ENCODE data around the gene KLHL14.
"Not testable (repeated sequence)": the region's sequence is repeated elsewhere in the genome, so short reads cannot be mapped to it uniquely, and the experiment has no call there.

KLHL14 gene, protein sequence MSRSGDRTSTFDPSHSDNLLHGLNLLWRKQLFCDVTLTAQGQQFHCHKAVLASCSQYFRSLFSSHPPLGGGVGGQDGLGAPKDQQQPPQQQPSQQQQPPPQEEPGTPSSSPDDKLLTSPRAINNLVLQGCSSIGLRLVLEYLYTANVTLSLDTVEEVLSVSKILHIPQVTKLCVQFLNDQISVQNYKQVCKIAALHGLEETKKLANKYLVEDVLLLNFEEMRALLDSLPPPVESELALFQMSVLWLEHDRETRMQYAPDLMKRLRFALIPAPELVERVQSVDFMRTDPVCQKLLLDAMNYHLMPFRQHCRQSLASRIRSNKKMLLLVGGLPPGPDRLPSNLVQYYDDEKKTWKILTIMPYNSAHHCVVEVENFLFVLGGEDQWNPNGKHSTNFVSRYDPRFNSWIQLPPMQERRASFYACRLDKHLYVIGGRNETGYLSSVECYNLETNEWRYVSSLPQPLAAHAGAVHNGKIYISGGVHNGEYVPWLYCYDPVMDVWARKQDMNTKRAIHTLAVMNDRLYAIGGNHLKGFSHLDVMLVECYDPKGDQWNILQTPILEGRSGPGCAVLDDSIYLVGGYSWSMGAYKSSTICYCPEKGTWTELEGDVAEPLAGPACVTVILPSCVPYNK

DNA sequence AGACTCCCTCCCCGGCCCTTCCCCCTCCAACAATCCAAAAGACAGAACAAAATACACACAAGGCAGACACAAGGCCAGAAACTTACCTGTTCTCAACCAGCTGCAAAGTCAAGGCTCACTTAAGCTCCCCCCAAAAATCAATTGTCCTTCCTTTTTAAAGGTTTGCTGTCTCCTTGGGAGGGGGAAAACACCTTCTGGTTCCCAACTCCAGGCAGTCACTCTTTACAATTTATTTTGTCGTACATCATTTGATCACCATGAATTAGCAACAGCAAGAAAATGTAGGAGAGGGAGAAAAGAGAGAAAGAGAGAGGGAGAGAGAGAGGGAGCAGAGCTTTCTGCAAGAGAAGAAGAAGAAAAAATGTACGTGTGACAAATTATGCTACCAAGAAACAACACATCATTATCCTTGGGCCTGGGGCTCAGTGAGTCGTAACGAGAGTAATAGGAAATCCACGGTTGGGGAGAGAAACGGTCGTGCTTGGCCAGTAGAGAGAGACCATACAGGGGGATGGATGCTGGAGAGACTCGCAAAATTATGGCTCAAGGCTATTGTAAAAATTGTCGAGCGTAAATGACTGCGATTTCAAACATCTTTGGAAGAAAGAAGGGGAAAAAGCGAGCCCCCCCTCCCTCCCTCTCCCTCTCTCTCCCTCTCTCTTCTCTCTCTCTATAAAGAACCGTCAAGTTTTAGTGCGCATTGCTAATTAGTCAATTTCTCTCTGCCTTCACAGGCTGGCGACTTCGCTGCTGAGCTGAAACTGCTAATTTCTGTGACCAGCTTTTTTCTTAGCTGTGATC is at the start of gene KLHL14:
TSS of gene KLHL14 (minus strand) at position 443 of the 801 bp plus-strand sequence. CDS start 2,432 bp downstream, outside the sequence.
- no peak for DNase-seq

DNA sequence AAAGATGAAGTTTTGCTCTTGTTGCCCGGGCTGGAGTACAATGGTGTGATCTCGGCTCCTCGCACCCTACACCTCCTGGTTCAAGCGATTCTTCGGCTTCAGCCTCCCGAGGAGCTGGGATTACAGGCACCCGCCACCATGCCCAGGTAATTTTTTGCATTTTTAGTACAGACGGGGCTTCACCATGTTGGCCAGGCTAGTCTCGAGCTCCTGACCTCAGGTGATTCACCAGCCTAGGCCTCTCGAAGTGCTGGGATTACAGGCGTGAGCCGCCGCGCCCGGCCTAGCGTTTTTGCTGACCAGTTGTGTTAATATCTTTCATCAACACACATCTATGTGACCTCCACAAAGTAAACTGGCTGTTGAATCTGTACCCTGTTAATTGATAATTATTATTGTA is 49.4 kb upstream of the KLHL14 start:
- no peak for DNase-seq

DNA sequence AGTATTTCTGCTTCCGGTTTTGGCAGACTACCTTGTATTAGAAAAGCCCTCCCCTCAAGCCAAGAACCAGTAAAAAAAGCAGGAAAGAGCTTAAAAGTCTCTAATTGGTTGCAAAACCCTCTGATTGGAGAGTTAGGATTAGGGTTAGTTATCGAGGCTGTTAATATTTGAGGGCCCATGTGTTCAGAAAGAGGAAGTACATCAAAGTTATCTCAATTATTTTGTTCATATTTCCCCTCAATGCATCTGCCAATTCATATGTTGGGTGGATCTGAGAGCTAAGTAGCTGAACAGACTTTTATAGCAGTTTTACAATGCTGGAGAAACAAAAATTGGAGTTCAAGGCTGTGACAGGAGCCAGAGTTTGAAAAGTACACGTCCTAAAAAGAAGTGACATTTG is 43.1 kb upstream of the KLHL14 start:
- DNase-seq, result no peak

DNA sequence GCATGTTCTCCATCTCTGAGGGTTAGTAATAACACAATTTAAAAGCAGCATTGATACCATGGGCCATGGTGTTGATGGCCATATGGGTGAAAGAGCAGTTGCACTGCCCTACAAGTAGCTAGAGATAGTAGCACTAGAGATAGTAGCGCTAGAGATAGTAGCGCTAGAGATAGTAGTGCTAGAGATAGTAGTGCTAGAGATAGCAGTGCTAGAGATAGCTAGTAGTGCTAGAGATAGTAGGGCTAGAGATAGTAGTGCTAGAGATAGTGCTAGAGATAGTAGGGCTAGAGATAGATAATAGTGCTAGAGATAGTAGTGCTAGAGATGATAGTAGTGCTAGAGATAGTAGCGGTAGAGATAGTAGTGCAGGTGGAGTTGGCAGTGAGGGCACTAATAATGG is 39.5 kb upstream of the KLHL14 start:
- no peak for DNase-seq

DNA sequence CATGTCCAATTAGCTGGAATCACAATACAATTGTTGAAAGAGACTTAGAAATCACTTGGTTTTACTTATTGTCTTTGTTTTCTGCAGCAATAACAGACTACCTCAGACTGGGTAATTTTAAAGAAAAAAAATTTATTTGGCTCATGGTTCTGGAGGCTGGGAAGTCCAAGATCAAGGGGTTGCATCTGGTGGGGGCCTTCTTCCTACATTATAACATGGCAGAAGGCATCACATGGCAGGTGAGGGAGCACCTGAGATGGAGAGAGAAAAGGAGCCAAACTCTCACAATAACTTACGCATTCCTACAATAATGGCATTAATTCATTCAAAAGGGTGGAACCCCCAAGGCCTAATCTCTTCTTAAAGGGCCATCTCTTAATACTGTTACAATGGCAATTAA is 37.5 kb upstream of the KLHL14 start:
- DNase-seq, result no peak

DNA sequence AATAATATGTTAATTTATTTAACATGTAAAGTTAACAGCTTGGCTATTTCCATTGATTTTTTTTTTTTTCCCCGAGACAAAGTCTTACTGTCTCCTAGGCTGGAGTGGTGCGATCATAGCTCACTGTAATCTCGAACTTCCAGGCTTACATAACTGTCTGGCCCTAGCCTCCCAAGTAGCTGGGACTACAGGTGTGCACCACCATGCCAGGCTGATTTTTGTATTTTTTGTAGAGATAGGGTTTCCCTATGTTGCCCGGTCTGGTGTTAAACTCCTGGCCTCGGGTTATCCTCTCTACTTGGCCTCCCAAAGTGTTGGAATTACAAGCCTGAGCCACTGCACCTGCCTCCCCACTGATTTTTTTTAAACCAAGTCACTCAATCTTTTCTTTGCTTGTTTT is 32.5 kb upstream of the KLHL14 start:
- DNase-seq, result no peak

DNA sequence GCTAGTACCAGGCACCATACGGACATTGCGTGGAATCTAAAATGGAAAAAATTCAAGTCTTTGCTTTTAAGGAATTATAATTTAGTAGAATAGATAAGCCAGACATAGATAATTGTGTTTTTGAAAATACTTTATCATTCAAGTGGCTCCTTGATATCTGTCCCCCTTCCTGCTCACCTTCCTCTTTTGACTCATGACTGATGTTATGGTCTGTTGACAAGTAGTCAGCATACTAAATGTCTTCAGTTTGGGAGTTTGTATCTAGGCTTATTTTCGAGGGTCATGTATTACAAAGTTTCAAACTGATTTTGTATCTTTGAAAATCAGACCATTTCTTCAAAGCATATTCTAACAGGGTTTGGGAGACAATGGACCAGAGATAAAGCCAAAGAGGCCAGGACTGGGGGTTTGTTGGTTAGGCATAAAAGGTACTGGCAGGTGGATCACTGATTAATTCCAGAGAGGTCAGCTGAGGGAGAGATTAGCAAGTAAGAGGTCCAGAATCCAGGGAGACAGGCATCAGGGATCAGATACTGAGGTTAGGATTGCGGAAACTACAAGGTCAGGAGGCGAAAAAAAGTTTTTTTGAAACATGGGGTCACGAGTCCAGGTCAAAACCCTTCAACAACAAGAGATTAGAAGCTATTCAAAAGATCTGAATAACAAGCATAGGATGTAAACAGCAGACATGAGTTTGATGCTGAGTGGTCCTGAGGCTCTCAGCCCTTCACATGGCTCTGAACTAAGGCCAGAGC is 31.5 kb upstream of the KLHL14 start:
- no peak for DNase-seq

DNA sequence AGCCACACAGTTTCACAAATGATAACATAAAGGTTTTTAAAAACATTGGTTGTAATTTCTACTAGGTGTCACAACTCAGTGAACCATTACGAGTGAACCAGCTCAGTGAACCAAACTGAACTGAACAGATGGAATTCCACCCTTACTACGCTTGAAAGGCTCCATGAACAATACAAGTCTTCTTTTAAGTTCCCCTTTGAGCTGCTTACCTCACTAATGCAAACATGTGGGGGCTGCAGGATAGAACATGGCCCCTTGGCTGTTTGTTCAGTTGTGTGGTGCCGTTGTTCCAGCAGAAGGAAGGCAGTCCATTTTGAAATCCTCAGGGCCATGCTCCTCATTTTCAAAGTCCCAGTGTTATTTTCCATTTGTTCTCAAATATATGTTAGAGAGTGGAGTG is 30.7 kb upstream of the KLHL14 start:
- DNase-seq, result no peak

DNA sequence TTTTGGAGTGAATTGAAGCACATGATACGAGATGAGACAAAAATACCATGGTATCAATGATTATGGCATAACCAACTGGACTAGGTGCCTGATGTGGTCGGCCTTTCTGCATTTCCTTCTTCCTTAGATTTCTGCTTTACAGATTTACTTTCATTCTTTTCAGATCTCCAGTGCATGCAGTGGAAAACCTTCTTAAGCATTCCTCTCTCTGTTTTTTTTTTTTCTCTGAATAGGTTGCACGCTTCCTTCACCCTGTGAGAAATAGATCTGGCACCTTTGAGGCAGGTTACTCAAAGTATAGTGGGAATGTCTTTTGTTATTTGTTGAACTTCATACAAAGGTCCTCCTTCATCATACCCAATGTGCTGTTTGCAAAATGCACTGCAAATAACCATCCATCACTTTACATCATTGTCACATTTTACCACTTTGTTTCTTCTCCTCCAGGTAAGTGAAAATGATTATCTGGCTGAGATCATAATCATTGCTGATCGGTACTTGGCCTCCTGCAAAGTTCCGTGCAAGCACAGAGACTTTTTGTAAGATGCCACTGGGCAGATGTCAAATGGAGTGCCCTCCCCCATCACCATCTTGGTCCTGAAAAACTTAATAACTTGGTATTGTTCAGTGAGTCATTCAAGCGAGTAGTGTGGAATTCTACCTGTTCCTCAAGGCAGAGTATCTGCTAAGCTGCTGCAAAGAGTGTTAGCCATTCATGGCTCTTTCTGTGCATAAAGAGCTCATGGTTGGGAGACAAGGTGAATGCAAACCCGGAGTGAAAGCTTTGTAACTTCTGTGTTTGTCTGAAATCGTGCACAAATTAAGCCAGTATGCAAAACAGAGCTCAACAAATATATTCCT is 30.0 kb upstream of the KLHL14 start:
- DNase-seq, result no peak

DNA sequence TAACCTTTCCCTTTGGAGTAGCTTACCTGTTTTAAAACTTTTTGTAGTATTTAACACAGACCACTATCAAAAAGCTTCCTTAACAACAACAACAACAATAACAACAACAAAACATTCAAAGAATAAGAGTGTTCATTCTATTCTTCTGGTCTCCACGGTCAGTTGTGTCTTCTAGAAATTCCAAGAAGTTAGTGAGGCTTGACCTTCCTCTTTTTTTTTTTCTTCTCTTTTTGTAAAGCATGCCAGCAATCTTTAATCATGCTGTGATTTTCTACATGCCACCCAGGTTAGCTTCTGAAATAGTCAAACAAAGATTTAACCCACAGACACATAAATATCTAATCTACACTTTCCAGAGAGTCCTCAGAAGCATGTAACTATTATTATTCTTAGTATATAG is 28.4 kb upstream of the KLHL14 start:
- no peak for DNase-seq

DNA sequence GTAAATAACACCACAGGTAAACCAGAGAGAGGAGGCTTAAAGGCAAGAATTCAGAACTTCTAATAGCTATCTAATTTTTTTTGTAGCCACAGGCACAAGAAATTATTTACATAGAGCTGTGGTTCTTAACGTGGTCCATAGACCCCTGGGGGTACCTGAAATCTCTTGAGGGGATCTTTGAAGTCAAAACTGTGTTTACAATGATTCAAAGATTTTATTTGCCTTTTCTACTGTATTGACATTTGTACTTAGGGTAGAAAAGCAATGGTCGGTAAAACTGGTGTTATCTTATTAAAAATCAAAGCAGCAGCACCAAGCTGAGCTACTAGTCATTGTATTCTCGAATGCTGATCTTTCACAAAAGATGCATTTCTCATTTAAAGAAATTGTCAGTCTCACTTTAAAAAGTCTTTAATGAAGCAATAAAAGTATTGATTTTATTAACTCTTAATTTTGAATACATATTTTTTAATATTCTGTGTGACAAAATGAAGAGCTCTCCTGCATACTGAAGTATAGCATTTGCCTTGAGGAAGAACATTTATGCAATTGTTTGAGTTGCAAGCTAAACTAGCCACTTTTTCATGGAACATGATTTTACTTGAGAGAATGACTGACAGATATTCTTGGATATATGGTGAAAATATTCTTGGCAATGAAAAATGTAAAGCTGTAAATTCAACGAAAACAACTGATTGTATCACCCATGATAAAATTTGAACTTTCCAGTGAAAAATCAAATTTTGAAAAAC is 25.6 kb upstream of the KLHL14 start:
- no peak for DNase-seq

DNA sequence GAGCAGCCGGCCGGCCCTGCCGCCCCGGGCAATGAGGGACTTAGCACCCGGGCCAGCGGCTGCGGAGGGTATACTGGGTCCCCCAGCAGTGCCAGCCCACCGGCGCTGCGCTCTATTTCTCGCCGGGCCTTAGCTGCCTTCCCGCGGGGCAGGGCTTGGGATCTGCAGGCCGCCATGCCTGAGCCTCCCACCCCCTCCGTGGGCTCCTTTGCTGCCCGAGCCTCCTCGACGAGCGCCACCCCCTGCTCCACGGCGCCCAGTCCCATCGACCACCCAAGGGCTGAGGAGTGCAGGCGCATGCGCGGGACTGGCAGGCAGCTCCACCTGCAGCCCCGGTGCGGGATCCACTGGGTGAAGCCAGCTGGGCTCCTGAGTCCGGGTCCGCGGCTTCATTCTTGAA is 21.8 kb upstream of the KLHL14 start:
- not testable (repeated sequence) for DNase-seq

DNA sequence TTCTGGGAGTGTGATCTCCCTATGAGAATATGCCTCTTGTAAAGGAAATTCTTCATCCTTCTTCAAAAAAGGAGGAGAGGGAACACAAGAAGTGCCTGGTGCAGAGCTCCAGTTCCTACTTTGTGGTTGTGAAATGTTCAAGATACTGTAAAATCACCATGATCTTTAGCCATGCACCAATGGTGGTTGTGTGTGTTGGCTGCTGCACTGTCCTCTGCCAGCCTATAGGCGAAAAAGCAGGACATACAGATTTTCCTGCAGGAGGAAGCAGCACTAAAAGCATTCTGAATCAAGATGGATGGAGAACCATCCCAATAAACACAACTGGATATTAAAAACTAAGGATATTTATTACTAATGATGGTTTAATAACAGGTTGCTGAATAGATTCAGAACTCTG is 6.2 kb upstream of the KLHL14 start:
- no peak for DNase-seq

DNA sequence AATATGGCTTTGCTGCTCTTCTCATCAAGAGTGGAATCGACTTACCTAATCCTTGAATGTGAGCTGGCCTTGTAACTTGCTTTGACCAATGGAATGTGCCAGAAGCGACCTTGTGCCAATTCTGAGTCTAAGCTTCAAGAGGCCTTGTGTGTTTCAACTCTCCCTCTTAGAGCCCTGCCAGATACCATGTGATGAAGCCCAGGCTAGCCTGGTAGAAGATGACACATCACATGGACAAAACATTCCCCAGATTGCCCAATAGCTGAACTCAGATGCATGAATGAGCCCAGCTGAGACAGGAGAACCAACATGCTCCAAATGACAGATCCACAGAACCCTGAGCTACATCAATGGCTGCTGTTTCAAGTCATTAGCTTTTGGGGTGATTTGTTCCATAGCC is 4.2 kb upstream of the KLHL14 start:
- DNase-seq, result no peak

DNA sequence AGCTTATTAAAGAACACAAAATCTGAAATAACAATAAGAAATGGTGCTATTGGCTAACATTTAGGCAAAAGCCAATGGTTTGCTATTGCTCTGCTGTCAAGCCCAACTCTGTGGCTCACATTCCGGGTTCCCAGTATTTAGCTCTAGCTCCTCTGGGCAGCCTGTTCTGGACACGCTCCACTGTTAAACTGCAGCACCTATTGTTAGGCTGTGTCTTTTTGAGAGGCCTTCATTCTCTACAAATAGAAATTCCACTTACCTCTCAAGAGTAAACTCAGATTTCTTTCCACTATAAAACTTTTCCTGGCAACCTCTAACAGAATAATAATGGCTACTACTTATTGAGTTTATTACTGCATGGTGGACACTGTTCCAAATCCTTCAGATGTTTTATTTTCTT is 3.7 kb upstream of the KLHL14 start:
- DNase-seq, result no peak

DNA sequence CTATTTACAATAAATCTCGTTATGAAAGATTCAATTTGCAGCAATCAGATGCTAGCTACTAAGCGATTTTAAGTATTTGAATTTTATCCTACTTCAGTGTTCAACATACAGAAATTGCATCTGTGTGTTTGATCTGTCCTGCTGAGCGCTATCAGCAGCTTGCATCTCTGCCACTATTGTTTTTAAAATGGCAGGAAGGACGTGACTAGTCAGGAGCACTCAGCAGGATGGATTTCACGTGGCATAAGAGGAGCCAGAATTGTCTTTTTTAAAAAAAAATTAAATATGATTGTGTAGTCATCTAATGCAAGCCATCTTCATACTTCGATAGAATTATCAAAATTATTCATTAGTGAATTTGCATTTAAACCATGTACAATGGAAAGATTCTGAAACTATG is 2.8 kb upstream of the KLHL14 start:
- DNase-seq, result peak; percentile 54

DNA sequence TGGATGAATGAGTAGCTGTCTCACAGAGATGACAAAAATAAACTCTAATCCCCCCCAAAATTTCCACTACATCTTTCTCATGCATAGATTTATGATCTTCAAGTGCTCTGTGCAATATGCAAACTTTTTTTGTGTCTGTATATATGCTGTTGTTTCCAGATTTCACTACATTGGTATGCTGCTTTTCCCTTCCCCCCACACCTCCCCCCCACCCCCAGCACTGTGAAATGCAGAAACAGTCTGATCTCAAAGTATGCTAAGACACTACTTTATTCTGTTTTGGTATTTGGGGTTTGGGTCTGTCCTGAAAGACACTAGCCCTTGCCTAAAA is 524 bp upstream of the KLHL14 start:
- no peak for DNase-seq

DNA sequence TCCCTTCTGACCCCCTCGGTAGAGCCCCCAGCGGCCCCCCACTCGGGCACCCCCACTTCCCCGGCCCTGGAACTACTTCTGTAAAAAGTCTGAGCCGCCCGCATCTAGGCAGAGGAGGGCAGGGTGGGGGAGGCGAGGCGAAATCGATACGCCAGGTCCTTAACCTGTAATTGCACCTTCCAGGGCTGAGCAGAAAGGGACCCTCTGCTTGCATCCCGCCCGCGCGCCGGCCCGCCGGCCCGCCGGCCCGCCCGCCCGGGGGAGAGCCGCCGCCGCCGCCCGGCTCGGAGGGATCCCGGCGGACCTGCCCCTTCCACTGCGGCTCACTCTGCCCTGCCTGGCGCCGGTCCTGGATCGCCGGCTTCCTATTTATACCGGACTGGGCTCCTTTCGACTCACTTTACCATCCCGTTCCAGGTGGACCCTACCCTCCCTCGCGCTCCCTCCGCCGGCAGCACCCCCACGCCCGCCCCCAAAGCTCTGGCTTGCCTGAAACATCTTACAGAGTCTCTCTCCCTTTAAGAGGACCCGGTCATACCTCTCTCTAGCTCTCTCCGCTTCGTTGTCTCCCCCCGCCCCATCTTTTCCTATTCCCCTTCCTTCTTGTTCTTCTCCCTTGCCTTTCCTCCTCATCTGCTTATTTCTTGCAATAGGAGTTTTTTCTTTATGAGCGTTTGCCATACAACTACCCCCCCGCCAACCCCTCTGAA is 797 bp downstream of the KLHL14 start:
- peak; percentile 22 for DNase-seq

DNA sequence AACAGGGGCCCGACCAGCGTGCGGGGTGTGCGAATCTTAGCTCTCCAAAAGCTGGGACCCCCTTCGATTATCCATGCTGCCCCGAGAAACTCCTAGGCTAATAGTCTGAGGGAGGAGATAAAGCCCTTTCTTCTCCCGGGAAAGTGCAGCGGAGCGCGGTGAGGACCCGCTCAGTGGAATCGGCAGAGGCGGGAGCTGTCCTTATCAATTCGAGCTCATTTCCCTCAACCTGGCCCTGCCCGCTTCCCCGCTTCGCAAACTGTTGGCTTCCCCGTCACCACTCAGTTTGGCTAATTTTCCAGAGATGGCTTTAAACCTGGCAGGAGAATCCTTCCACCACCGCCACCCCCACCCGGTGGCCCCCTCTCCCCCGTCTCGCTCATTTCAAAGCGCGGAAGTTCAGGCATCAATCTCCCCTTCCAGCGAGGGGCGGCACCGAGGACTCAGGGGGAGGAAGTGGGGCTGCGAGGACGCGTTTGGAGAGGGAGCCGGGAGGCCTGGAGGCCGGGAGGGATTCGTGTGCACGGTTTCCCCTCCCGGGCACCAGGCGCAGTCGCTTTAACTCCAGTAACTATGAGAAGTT is 1.6 kb downstream of the KLHL14 start:
- peak; percentile 64 for DNase-seq

DNA sequence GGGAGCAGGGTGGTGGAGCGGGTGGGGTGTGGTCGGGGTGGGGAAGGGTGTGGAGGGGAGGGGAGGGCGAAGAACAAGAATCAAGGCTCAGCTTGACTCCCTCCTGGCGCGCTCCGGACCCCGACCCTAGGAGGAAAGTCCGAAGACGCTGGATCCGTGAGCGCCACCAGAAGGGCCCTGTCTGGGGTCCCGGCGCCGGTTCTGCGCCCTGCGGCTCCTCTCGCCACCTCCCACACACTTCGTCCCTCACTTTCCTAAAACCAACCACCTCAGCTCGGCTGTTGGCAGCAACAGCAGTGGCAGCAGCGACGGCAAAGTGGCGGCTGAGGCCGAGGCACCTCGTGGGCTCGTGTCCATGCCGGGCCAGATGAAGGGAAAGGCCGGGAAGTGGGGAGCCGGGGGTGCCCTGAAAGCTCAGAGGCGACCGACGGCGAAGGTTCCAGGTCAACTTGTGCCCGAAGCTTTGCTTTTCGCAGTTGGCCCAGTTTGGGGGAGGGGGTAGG is 2.1 kb downstream of the KLHL14 start:
- DNase-seq, result no peak

All from NCI-H748 treated with DMSO at 0.1 percent for 48 hours (cell line).